ENCODE data around the gene SMR3A.

Gene SMR3A

GRCh38 chr4:70360460-70360859 lies at the start of gene SMR3A:
TSS of gene SMR3A (plus strand) at chr4:70360760. CDS start at chr4:70362116, 1,356 bp downstream.
- H3K36me3 ChIP-seq (ENCODE audit: control insufficient read depth in 1 of 2, insufficient read depth in 2 of 2, low read length in 2 of 2), result no peaks in the 10 kb centered on the region
- no peak within 1 kb of the TSS for H3K4me3 ChIP-seq (ENCODE audit: low read depth in 1 of 2, low read length in 2 of 2)
- no peaks in the 10 kb centered on the region for H3K27me3 ChIP-seq (ENCODE audit: control insufficient read depth in 1 of 2, insufficient read depth in 2 of 2, low read length in 2 of 2)
- no peak within 1 kb of the TSS for H3K9ac ChIP-seq (ENCODE audit: low read depth in 1 of 2, low read length in 2 of 2)
- no peaks in the 10 kb centered on the region for H3K4me1 ChIP-seq (ENCODE audit: control insufficient read depth in 1 of 2, insufficient read depth in 2 of 2, low read length in 2 of 2)
- no peaks in the 10 kb centered on the region for H3K9me3 ChIP-seq (ENCODE audit: control insufficient read depth in 1 of 2, low read length in 2 of 2)
- no peak within 1 kb of the TSS for H3K27ac ChIP-seq (ENCODE audit: low read depth, low read length)

- Histone ChIP-seq H3K27ac (ENCODE audit: low read depth, low read length) (no peak overlapping the region), H3K4me1 (ENCODE audit: control insufficient read depth in 1 of 2, insufficient read depth in 2 of 2, low read length in 2 of 2) (no peaks in the 10 kb centered on the region), H3K9ac (ENCODE audit: low read depth in 1 of 2, low read length in 2 of 2) (no peak overlapping the region), H3K36me3 (ENCODE audit: control insufficient read depth in 1 of 2, insufficient read depth in 2 of 2, low read length in 2 of 2) (no peaks in the 10 kb centered on the region), H3K27me3 (ENCODE audit: control insufficient read depth in 1 of 2, insufficient read depth in 2 of 2, low read length in 2 of 2) (no peaks in the 10 kb centered on the region), H3K9me3 (ENCODE audit: control insufficient read depth in 1 of 2, low read length in 2 of 2) (no peaks in the 10 kb centered on the region), H3K4me3 (ENCODE audit: low read depth in 1 of 2, low read length in 2 of 2) (no peak overlapping the region)
These were observed 46.8 kb upstream of the SMR3A start for GRCh38 chr4:70313736-70314135.

GRCh38 chr4:70315928-70316327 lies 44.6 kb upstream of the SMR3A start:
- Histone ChIP-seq H3K9ac (ENCODE audit: low read depth in 1 of 2, low read length in 2 of 2) (no peak overlapping the region), H3K4me1 (ENCODE audit: control insufficient read depth in 1 of 2, insufficient read depth in 2 of 2, low read length in 2 of 2) (no peaks in the 10 kb centered on the region), H3K4me3 (ENCODE audit: low read depth in 1 of 2, low read length in 2 of 2) (no peak overlapping the region), H3K9me3 (ENCODE audit: control insufficient read depth in 1 of 2, low read length in 2 of 2) (no peaks in the 10 kb centered on the region), H3K27me3 (ENCODE audit: control insufficient read depth in 1 of 2, insufficient read depth in 2 of 2, low read length in 2 of 2) (no peaks in the 10 kb centered on the region), H3K36me3 (ENCODE audit: control insufficient read depth in 1 of 2, insufficient read depth in 2 of 2, low read length in 2 of 2) (no peaks in the 10 kb centered on the region), H3K27ac (ENCODE audit: low read depth, low read length) (no peak overlapping the region)

GRCh38 chr4:70326052-70326451 lies 34.5 kb upstream of the SMR3A start:
- Histone ChIP-seq H3K27ac (ENCODE audit: low read depth, low read length) (no peak overlapping the region), H3K4me3 (ENCODE audit: low read depth in 1 of 2, low read length in 2 of 2) (no peak overlapping the region), H3K36me3 (ENCODE audit: control insufficient read depth in 1 of 2, insufficient read depth in 2 of 2, low read length in 2 of 2) (no peaks in the 10 kb centered on the region), H3K9me3 (ENCODE audit: control insufficient read depth in 1 of 2, low read length in 2 of 2) (no peaks in the 10 kb centered on the region), H3K9ac (ENCODE audit: low read depth in 1 of 2, low read length in 2 of 2) (no peak overlapping the region), H3K4me1 (ENCODE audit: control insufficient read depth in 1 of 2, insufficient read depth in 2 of 2, low read length in 2 of 2) (no peaks in the 10 kb centered on the region), H3K27me3 (ENCODE audit: control insufficient read depth in 1 of 2, insufficient read depth in 2 of 2, low read length in 2 of 2) (no peaks in the 10 kb centered on the region)

- Histone ChIP-seq H3K27ac (ENCODE audit: low read depth, low read length) (no peak within 1 kb of the TSS), H3K4me1 (ENCODE audit: control insufficient read depth in 1 of 2, insufficient read depth in 2 of 2, low read length in 2 of 2) (no peaks in the 10 kb centered on the region), H3K9ac (ENCODE audit: low read depth in 1 of 2, low read length in 2 of 2) (no peak within 1 kb of the TSS)
These were observed 25.9 kb upstream of the SMR3A start, which contains the start of gene CABS1 for GRCh38 chr4:70334681-70335080. TSS of gene CABS1 (plus strand) at chr4:70334981. CDS start at chr4:70335040, 59 bp downstream.

GRCh38 chr4:70336043-70336442 lies 24.5 kb upstream of the SMR3A start:
- Histone ChIP-seq H3K4me3 (ENCODE audit: low read depth in 1 of 2, low read length in 2 of 2) (no peak overlapping the region), H3K4me1 (ENCODE audit: control insufficient read depth in 1 of 2, insufficient read depth in 2 of 2, low read length in 2 of 2) (no peaks in the 10 kb centered on the region), H3K27ac (ENCODE audit: low read depth, low read length) (no peak overlapping the region), H3K9me3 (ENCODE audit: control insufficient read depth in 1 of 2, low read length in 2 of 2) (no peaks in the 10 kb centered on the region), H3K9ac (ENCODE audit: low read depth in 1 of 2, low read length in 2 of 2) (no peak overlapping the region), H3K36me3 (ENCODE audit: control insufficient read depth in 1 of 2, insufficient read depth in 2 of 2, low read length in 2 of 2) (no peaks in the 10 kb centered on the region), H3K27me3 (ENCODE audit: control insufficient read depth in 1 of 2, insufficient read depth in 2 of 2, low read length in 2 of 2) (no peaks in the 10 kb centered on the region)

More at GRCh38 chr4:70334681-70335080, 25.9 kb upstream of the SMR3A start, which contains the start of gene CABS1:
- H3K27me3 ChIP-seq (ENCODE audit: control insufficient read depth in 1 of 2, insufficient read depth in 2 of 2, low read length in 2 of 2), result no peaks in the 10 kb centered on the region
- H3K4me3 ChIP-seq (ENCODE audit: low read depth in 1 of 2, low read length in 2 of 2), result no peak within 1 kb of the TSS
- H3K9me3 ChIP-seq (ENCODE audit: control insufficient read depth in 1 of 2, low read length in 2 of 2), result no peaks in the 10 kb centered on the region
- H3K36me3 ChIP-seq (ENCODE audit: control insufficient read depth in 1 of 2, insufficient read depth in 2 of 2, low read length in 2 of 2), result no peaks in the 10 kb centered on the region

GRCh38 chr4:70337886-70338420 lies 22.6 kb upstream of the SMR3A start:
- Histone ChIP-seq H3K27me3 (ENCODE audit: control insufficient read depth in 1 of 2, insufficient read depth in 2 of 2, low read length in 2 of 2) (no peaks in the 10 kb centered on the region), H3K27ac (ENCODE audit: low read depth, low read length) (no peak overlapping the region), H3K4me1 (ENCODE audit: control insufficient read depth in 1 of 2, insufficient read depth in 2 of 2, low read length in 2 of 2) (no peaks in the 10 kb centered on the region)

DNA sequence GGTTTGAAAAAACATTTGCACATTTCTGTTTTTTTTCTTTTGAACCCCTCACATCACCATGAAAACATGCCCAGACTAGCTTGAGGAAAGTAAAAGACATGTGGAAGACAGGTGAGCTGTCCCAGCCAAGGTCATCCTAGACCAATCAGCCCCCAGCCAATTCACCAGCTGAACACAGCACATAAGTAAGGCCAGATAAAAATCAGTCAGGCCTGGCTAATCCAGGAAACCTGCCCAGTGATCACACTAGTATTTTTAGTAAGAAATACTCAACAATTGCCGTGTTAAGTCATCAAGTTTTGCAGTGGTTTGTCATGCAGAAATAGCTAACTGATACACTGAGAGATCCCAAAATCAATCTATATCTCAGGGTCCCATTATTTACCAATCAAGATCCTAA lies 4.4 kb upstream of the SMR3A start:
- Histone ChIP-seq H3K4me1 (ENCODE audit: control insufficient read depth in 1 of 2, insufficient read depth in 2 of 2, low read length in 2 of 2) (no peaks in the 10 kb centered on the region), H3K9me3 (ENCODE audit: control insufficient read depth in 1 of 2, low read length in 2 of 2) (no peaks in the 10 kb centered on the region), H3K27me3 (ENCODE audit: control insufficient read depth in 1 of 2, insufficient read depth in 2 of 2, low read length in 2 of 2) (no peaks in the 10 kb centered on the region), H3K4me3 (ENCODE audit: low read depth in 1 of 2, low read length in 2 of 2) (no peak overlapping the region), H3K36me3 (ENCODE audit: control insufficient read depth in 1 of 2, insufficient read depth in 2 of 2, low read length in 2 of 2) (no peaks in the 10 kb centered on the region), H3K9ac (ENCODE audit: low read depth in 1 of 2, low read length in 2 of 2) (no peak overlapping the region), H3K27ac (ENCODE audit: low read depth, low read length) (no peak overlapping the region)

More at GRCh38 chr4:70337886-70338420, 22.6 kb upstream of the SMR3A start:
- no peaks in the 10 kb centered on the region for H3K9me3 ChIP-seq (ENCODE audit: control insufficient read depth in 1 of 2, low read length in 2 of 2)
- no peaks in the 10 kb centered on the region for H3K36me3 ChIP-seq (ENCODE audit: control insufficient read depth in 1 of 2, insufficient read depth in 2 of 2, low read length in 2 of 2)
- H3K9ac ChIP-seq (ENCODE audit: low read depth in 1 of 2, low read length in 2 of 2), result no peak overlapping the region
- H3K4me3 ChIP-seq (ENCODE audit: low read depth in 1 of 2, low read length in 2 of 2), result no peak overlapping the region

GRCh38 chr4:70359115-70359661 lies 1.4 kb upstream of the SMR3A start:
- Histone ChIP-seq H3K9me3 (ENCODE audit: control insufficient read depth in 1 of 2, low read length in 2 of 2) (no peaks in the 10 kb centered on the region), H3K27ac (ENCODE audit: low read depth, low read length) (no peak overlapping the region), H3K27me3 (ENCODE audit: control insufficient read depth in 1 of 2, insufficient read depth in 2 of 2, low read length in 2 of 2) (no peaks in the 10 kb centered on the region), H3K4me1 (ENCODE audit: control insufficient read depth in 1 of 2, insufficient read depth in 2 of 2, low read length in 2 of 2) (no peaks in the 10 kb centered on the region), H3K36me3 (ENCODE audit: control insufficient read depth in 1 of 2, insufficient read depth in 2 of 2, low read length in 2 of 2) (no peaks in the 10 kb centered on the region), H3K9ac (ENCODE audit: low read depth in 1 of 2, low read length in 2 of 2) (no peak overlapping the region), H3K4me3 (ENCODE audit: low read depth in 1 of 2, low read length in 2 of 2) (no peak overlapping the region)

- Histone ChIP-seq H3K4me3 (ENCODE audit: low read depth in 1 of 2, low read length in 2 of 2) (no peak overlapping the region), H3K4me1 (ENCODE audit: control insufficient read depth in 1 of 2, insufficient read depth in 2 of 2, low read length in 2 of 2) (no peaks in the 10 kb centered on the region), H3K9me3 (ENCODE audit: control insufficient read depth in 1 of 2, low read length in 2 of 2) (no peaks in the 10 kb centered on the region), H3K27me3 (ENCODE audit: control insufficient read depth in 1 of 2, insufficient read depth in 2 of 2, low read length in 2 of 2) (no peaks in the 10 kb centered on the region), H3K27ac (ENCODE audit: low read depth, low read length) (no peak overlapping the region), H3K9ac (ENCODE audit: low read depth in 1 of 2, low read length in 2 of 2) (no peak overlapping the region), H3K36me3 (ENCODE audit: control insufficient read depth in 1 of 2, insufficient read depth in 2 of 2, low read length in 2 of 2) (no peaks in the 10 kb centered on the region)
These were observed 3.4 kb downstream of the SMR3A start for GRCh38 chr4:70364002-70364401.

Data from duodenal mucosa (tissue), 2 donors.